ENCODE results near the gene MAGEB17. TPM values are rescaled to one million over a fixed set of nuclear protein-coding genes. Genes with fewer than 3 reads are reported as not detected.

MAGEB17 gene
- total and polyA plus RNA-seq, 2 of the 8 experiments (the other 6 are each of a cell fraction or from before 2014, with no cell fraction given): 0.48 to 1.1 TPM

DNA sequence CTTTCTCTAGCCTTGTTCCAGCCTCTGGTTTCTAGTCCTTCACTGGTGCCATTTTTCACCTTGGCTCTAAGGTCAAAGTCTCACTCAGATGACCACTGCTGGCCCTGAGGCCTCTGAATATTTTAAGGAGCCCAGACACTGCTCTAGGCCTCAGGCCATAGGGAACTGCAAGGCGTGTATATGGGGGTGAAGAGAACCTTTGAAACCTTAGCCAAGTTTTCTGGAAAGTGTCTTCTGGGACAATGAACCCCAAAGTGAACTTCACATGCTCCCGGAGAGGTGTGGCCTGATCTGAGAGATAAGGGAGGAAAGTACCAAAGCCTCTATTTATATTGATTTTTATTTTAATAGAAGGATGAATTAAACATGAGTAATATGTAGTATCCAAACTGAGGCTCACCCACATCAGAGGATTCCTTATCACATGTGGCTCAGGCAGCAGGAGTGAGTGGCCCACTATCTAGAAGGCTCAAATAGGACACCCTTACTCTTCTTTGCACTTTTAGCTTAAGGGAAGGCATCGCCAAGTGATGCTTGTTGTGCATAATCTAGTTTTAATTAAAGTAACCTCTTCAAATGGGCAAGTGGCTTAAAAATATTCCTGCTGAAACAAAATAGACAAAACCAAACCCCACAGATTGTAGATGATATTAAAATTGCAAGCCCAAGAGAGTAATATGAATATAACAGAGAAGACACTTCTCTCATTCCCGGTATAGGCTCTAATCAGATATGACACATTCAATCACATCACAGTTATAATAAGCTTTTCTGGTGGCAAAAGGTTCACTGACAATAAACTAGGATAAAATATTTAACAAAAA is 25.6 kb upstream of the MAGEB17 start:
- H2BK15ac ChIP-seq (ENCODE audit: low read length): no peak overlapping the region
- no peak overlapping the region for H3K14ac ChIP-seq (ENCODE audit: insufficient read length)
- H3K18ac ChIP-seq (ENCODE audit: extremely low read depth, low read length): no peak overlapping the region
- 87% methylated on average over 4 of the region's 4 CpGs; no CpG with 5 or more reads in 1 of the 2 experiments for WGBS, 2 experiments (ENCODE audit: extremely low coverage in 1 of 2, insufficient coverage in 1 of 2, insufficient read length in 1 of 2, insufficient replicate concordance in 2 of 2, low coverage in 1 of 2, low lambda C conversion rate in 2 of 2, missing lambda C conversion rate in 1 of 2)
- H3K79me2 ChIP-seq (ENCODE audit: control insufficient read depth in 1 of 2, insufficient read depth in 2 of 2, low read length in 2 of 2): peaks cover 16 to 97% of the 10 kb centered on the region in 2 experiments; a peak in 3 of 4 replicates
- H2AK5ac ChIP-seq (ENCODE audit: low read depth, low read length): no peak overlapping the region
- CTCF ChIA-PET (ENCODE audit: partially characterized antibody): no interaction called here
- no peak overlapping the region for H2BK120ac ChIP-seq (replicated peaks; ENCODE audit: low read depth, low read length)
- peaks cover 0 to 68% (median 5%) of the 10 kb centered on the region in 4 experiments; a peak in 5 of 8 replicates for H3K36me3 ChIP-seq (ENCODE audit: control insufficient read depth in 2 of 4, insufficient read depth in 4 of 4, low read length in 3 of 4)
- H3K4me1 ChIP-seq (replicated peaks in 1 of 4; ENCODE audit: control insufficient read depth in 3 of 4, insufficient read depth in 4 of 4, low read length in 3 of 4): peaks cover 0 to 10% (median 0%) of the 10 kb centered on the region in 4 experiments; a peak in 1 of 7 replicates
- H2AFZ ChIP-seq (ENCODE audit: low read length): no peak overlapping the region
- H3K9me3 ChIP-seq (ENCODE audit: insufficient read depth in 2 of 2, low read depth in 1 of 2, low read length in 1 of 2): no peaks in the 10 kb centered on the region
- H3K79me1 ChIP-seq (ENCODE audit: low read depth, low read length): no peaks in the 10 kb centered on the region
- H3K4ac ChIP-seq (replicated peaks; ENCODE audit: insufficient read length, low read depth, low read length): no peak overlapping the region
- no peak overlapping the region for H3K23ac ChIP-seq (ENCODE audit: insufficient read length)
- no peak overlapping the region for H3K27ac ChIP-seq (ENCODE audit: low read depth, low read length)
- H3K4me2 ChIP-seq (ENCODE audit: insufficient read depth in 1 of 2, low read depth in 2 of 2, low read length in 2 of 2): no peak overlapping the region
- H4K8ac ChIP-seq (ENCODE audit: extremely low read depth, insufficient read depth, low read length): no peak overlapping the region
- no peaks in the 10 kb centered on the region for H3K27me3 ChIP-seq (replicated peaks in 1 of 4; ENCODE audit: control insufficient read depth in 3 of 4, extremely low read depth in 1 of 4, insufficient read depth in 3 of 4, low read length in 3 of 4)
- H3K4me3 ChIP-seq (ENCODE audit: extremely low read depth in 1 of 4, insufficient read depth in 2 of 4, low read depth in 3 of 4, low read length in 4 of 4): no peak overlapping the region
- FAIRE-seq: peak; percentile 78
- H4K91ac ChIP-seq (replicated peaks; ENCODE audit: insufficient read length, low read length): no peak overlapping the region
- H2BK20ac ChIP-seq (ENCODE audit: low read length): no peak overlapping the region
- no peaks in the 10 kb centered on the region; the same call in 1 of the 2 replicates for H3K23me2 ChIP-seq (ENCODE audit: low read depth, low read length)
- POLR2A ChIA-PET (ENCODE audit: partially characterized antibody): no interaction called here
- H3K9ac ChIP-seq (replicated peaks in 1 of 4; ENCODE audit: extremely low read depth in 1 of 4, low read depth in 3 of 4, low read length in 3 of 4): no peak overlapping the region
- no peak for DNase-seq (ENCODE audit: low read depth in 1 of 2, low spot score in 2 of 2)
- no peaks in the 10 kb centered on the region for H4K20me1 ChIP-seq (replicated peaks in 1 of 2; ENCODE audit: control insufficient read depth in 1 of 2, insufficient read depth in 2 of 2, low read length in 2 of 2)
- no peak overlapping the region for H2BK12ac ChIP-seq (ENCODE audit: low read depth, low read length)
- TF ChIP-seq, protein P1, sequence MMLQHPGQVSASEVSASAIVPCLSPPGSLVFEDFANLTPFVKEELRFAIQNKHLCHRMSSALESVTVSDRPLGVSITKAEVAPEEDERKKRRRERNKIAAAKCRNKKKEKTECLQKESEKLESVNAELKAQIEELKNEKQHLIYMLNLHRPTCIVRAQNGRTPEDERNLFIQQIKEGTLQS (IDR thresholded peaks at IDR 0.05; ENCODE audit: insufficient read depth, low read depth, low read length): no peak
- no peak for TF ChIP-seq TCF12 (IDR thresholded peaks at IDR 0.05; ENCODE audit: low read depth, low read length)
- H4K5ac ChIP-seq (ENCODE audit: insufficient read length, low read depth, low read length): no peak overlapping the region
- no peak overlapping the region for H3K56ac ChIP-seq (replicated peaks; ENCODE audit: insufficient read length, low read depth, low read length)
- H2BK5ac ChIP-seq (ENCODE audit: low read depth, low read length): no peak overlapping the region
